ENCODE measurements around the gene PMVK. TPM values are rescaled to one million over a fixed set of nuclear protein-coding genes. Genes with fewer than 3 reads are reported as not detected.

Gene PMVK
- total RNA-seq, 4 donors from 2014 or later = 2.6 to 21.2 (median 6.4) TPM

DNA sequence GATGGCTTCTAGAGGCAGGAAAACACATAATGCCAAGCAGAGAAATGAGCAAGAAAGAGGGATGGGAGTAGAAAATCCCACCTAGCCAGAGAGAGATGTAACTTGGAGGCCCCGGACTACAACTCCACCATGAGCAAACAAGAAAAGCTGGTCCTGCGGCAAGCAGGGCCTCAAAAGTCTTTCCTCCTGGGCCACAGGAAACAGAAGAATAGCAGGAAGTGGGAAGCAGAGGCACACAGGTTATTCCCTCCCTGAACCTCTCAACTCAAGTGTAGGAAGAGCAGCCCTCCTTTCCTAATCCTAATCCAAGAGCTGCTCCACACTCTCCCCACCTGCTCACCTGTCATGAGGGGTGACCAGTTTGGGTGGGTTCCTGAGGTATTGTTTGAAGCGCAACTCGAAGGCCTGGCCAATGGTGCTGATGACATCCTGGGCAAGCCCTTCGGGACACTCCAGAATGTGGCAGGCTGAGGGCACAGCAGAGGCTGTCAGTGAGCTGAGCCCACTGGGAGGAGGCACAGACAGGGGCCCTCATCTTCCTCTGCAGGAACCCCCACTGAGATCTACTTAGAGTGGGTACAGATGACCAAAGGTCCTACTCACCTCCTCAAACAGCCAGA lies 30.9 kb upstream of the PMVK start:
- no peak for TF ChIP-seq POLR2A (IDR thresholded peaks at IDR 0.05)
- no peak for TF ChIP-seq CTCF (IDR thresholded peaks at IDR 0.05)
- no peaks in the 10 kb centered on the region for H3K9me3 ChIP-seq
- no peaks in the 10 kb centered on the region for H3K27me3 ChIP-seq
- intact Hi-C loops (cut with DNase I; ENCODE audit: low total_unique reads) = no loop called here
- H3K4me3 ChIP-seq = no peak overlapping the region
- peak overlapping the region in 1 of 2 donors; percentile 33 for H3K27ac ChIP-seq
- DNase-seq = no peak
- no peaks in the 10 kb centered on the region for H3K36me3 ChIP-seq
- H3K4me1 ChIP-seq = peaks cover 7 to 8% of the 10 kb centered on the region in 2 donors

DNA sequence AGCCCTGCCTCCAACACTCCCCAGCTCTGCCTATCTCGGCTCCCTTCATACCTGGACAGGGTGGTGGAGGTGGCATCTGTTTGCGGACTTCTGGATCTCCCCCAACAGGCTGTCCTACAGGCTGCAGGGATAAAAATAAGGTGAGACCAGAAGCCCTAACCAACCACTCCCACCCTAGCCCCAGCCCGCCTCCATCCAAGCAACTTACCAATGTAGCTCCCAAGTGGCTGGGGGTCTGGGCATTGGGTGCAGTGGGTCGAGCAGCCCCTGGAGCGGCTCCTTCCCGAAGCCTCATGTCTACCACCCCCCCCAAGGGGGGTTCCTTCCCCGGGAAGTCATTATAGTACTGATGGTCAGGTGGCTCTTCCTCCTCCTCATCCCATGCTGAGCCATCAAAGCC lies 29.6 kb upstream of the PMVK start:
- TF ChIP-seq POLR2A (IDR thresholded peaks at IDR 0.05) (no peak), CTCF (IDR thresholded peaks at IDR 0.05) (no peak)
- intact Hi-C loops (cut with DNase I; ENCODE audit: low total_unique reads) = no loop called here
- Histone ChIP-seq H3K36me3 (no peaks in the 10 kb centered on the region), H3K27ac (no peak overlapping the region), H3K4me3 (no peak overlapping the region), H3K9me3 (no peaks in the 10 kb centered on the region), H3K4me1 (peaks cover 3 to 7% of the 10 kb centered on the region in 2 donors), H3K27me3 (no peaks in the 10 kb centered on the region)
- no peak for DNase-seq

GRCh38 chr1:154964359-154964758 lies 27.8 kb upstream of the PMVK start:
- Histone ChIP-seq H3K9me3 (no peaks in the 10 kb centered on the region), H3K4me1 (peaks cover 0 to 4% of the 10 kb centered on the region in 2 donors), H3K27me3 (no peaks in the 10 kb centered on the region), H3K4me3 (no peak overlapping the region), H3K36me3 (no peaks in the 10 kb centered on the region), H3K27ac (no peak overlapping the region)
- intact Hi-C loops (cut with DNase I; ENCODE audit: low total_unique reads) = loop anchor here (5.0 kb wide), 1 partner anchor 48 kb away; no protein-coding TSS in a partner anchor
- no peak for DNase-seq
- no peak for TF ChIP-seq POLR2A (IDR thresholded peaks at IDR 0.05)
- no peak for TF ChIP-seq CTCF (IDR thresholded peaks at IDR 0.05)

DNA sequence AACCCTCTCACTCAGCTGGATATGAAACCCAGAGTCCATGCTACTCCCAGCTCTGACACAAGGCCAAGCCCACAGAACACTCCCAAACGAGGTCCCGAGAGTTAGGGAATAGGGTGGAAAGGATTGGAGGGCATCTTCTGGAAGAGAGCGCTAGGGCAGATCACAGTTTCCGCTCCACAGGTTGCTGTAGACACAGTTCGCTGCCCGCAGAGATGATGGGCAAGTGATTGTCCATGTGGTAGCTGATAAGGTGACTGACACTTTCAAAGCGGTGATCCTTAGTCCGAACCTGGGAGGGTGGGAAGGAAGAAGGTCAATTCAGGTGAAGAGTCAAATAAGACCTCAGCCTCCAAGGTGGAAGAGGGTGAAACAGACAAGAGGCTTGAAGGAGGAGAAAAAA lies 27.1 kb upstream of the PMVK start:
- Histone ChIP-seq H3K36me3 (no peaks in the 10 kb centered on the region), H3K4me1 (peaks cover 0 to 4% of the 10 kb centered on the region in 2 donors)

More for the DNA sequence above, 27.1 kb upstream of the PMVK start:
- DNase-seq = no peak
- no peaks in the 10 kb centered on the region for H3K27me3 ChIP-seq
- H3K9me3 ChIP-seq = no peaks in the 10 kb centered on the region
- no peak overlapping the region for H3K4me3 ChIP-seq
- H3K27ac ChIP-seq = no peak overlapping the region
- no peak for TF ChIP-seq POLR2A (IDR thresholded peaks at IDR 0.05)
- TF ChIP-seq CTCF (IDR thresholded peaks at IDR 0.05) = no peak
- intact Hi-C loops (cut with DNase I; ENCODE audit: low total_unique reads) = loop anchor here (5.0 kb wide), 1 partner anchor 49 kb away; no protein-coding TSS in a partner anchor
